H1 (cell line): ENCODE measurements around the gene OLAH. TPM values are rescaled to one million over a fixed set of nuclear protein-coding genes. Genes with fewer than 3 reads are reported as not detected.
A peak's percentile ranks its signal among the peaks of the same experiment; 100 is the strongest.

Experiments
- CTCF ChIA-PET: fragments of 300-600 bp; sonication (Branson Sonifier 250); formaldehyde crosslinking; loops from one replicate; lab custom pipeline; 2021; ENCODE audit not compliant: partially characterized antibody; lab: Charles Lee
- POLR2A ChIA-PET: fragments of 300-600 bp; sonication (Branson Sonifier 250); formaldehyde crosslinking; loops from one replicate; lab custom pipeline; 2021; ENCODE audit warnings: inconsistent platforms; ENCODE audit not compliant: partially characterized antibody; lab: Charles Lee
- DNase-seq, 2 experiments: peaks; one replicate each; pipeline versions ENCODE4 v3.0.0 to v3.0.0-alpha.2; 2010 to 2022; ENCODE audit warnings: low spot score in 2 of 2, low read depth in 1 of 2, mixed read lengths in 1 of 2
- FAIRE-seq: peaks from 2 replicates; lab custom pipeline; 2011; peaks lifted over from hg19 to GRCh38; lab: Jason Lieb, UNC
- H2AFZ ChIP-seq: 2 replicates; pipeline ENCODE4 v1.8.1; 2012; ENCODE audit warnings: low read length, inconsistent platforms
- H2AK5ac ChIP-seq: 2 replicates; pipeline ENCODE4 v1.6.1; 2013; ENCODE audit warnings: low read depth, low read length
- H2BK120ac ChIP-seq: replicated peaks from 2 replicates; pipeline ENCODE3; 2013; ENCODE audit warnings: low read depth, low read length, inconsistent platforms
- H2BK12ac ChIP-seq: 2 replicates; pipeline ENCODE4 v1.6.1; 2013; ENCODE audit warnings: low read depth, low read length
- H2BK15ac ChIP-seq: 2 replicates; pipeline ENCODE4 v1.6.1; 2013; ENCODE audit warnings: low read length
- H2BK20ac ChIP-seq: 2 replicates; pipeline ENCODE4 v1.6.1; 2013; ENCODE audit warnings: low read length
- H2BK5ac ChIP-seq: 2 replicates; pipeline ENCODE4 v1.6.1; 2013; ENCODE audit warnings: low read depth, low read length
- H3K14ac ChIP-seq: 2 replicates; pipeline ENCODE4 v1.6.1; 2013; ENCODE audit warnings: inconsistent platforms; ENCODE audit not compliant: insufficient read length
- H3K18ac ChIP-seq: 2 replicates; pipeline ENCODE4 v1.6.1; 2013; ENCODE audit warnings: low read length; ENCODE audit errors: extremely low read depth
- H3K23ac ChIP-seq: 2 replicates; pipeline ENCODE4 v1.6.1; 2013; ENCODE audit warnings: inconsistent platforms; ENCODE audit not compliant: insufficient read length
- H3K23me2 ChIP-seq: 2 replicates; pipeline ENCODE4 v1.6.1; 2013; ENCODE audit warnings: low read depth, low read length
- H3K27ac ChIP-seq: 2 replicates; pipeline ENCODE4 v1.6.1; 2011; ENCODE audit warnings: low read depth, low read length, inconsistent platforms
- H3K27me3 ChIP-seq, 4 experiments: replicated peaks in 1 of 4; 1 replicate in 1 of 4; 2 replicates in 3 of 4; pipeline versions ENCODE4 v1.6.1 to v1.8.1; 2011 to 2013; ENCODE audit warnings: low read length in 3 of 4, mild to moderate bottlenecking in 3 of 4, inconsistent platforms in 2 of 4, mixed read lengths in 2 of 4, moderate library complexity in 1 of 4; ENCODE audit not compliant: control insufficient read depth in 3 of 4, insufficient read depth in 3 of 4; ENCODE audit errors: extremely low read depth in 1 of 4
- H3K36me3 ChIP-seq, 4 experiments: 2 replicates each; pipeline versions ENCODE4 v1.6.1 to v1.8.1; 2011 to 2013; ENCODE audit warnings: mild to moderate bottlenecking in 4 of 4, low read length in 3 of 4, moderate library complexity in 2 of 4, control low read depth in 1 of 4, inconsistent platforms in 1 of 4; ENCODE audit not compliant: insufficient read depth in 4 of 4, control insufficient read depth in 2 of 4
- H3K4ac ChIP-seq: replicated peaks from 2 replicates; pipeline ENCODE3; 2013; ENCODE audit warnings: low read length, low read depth, mixed read lengths, inconsistent platforms; ENCODE audit not compliant: insufficient read length
- H3K4me1 ChIP-seq, 4 experiments: replicated peaks in 1 of 4; 1 replicate in 1 of 4; 2 replicates in 3 of 4; pipeline versions ENCODE4 v1.6.1 to v1.8.1; 2011 to 2013; ENCODE audit warnings: low read length in 3 of 4, inconsistent platforms in 2 of 4, mixed read lengths in 1 of 4; ENCODE audit not compliant: insufficient read depth in 4 of 4, control insufficient read depth in 3 of 4
- H3K4me2 ChIP-seq, 2 experiments: 2 replicates each; pipeline versions ENCODE4 v1.6.1 to v1.8.1; 2011 to 2013; ENCODE audit warnings: low read depth in 2 of 2, low read length in 2 of 2, control low read depth in 1 of 2, inconsistent platforms in 1 of 2, mild to moderate bottlenecking in 1 of 2; ENCODE audit not compliant: insufficient read depth in 1 of 2
- H3K4me3 ChIP-seq, 4 experiments: fragments of 200-600, 300-600 bp in 1 of 4; sonication (generic), shearing (Covaris generic), sonication (Bioruptor Twin) in 1 of 4; 2 replicates each; pipeline versions ENCODE4 v1.5.1 to v1.8.1; 2011 to 2016; ENCODE audit warnings: low read length in 4 of 4, low read depth in 3 of 4, control low read depth in 2 of 4, inconsistent platforms in 2 of 4, mild to moderate bottlenecking in 2 of 4, mixed read lengths in 1 of 4, moderate library complexity in 1 of 4; ENCODE audit not compliant: insufficient read depth in 2 of 4; ENCODE audit errors: extremely low read depth in 1 of 4
- H3K56ac ChIP-seq: replicated peaks from 2 replicates; pipeline ENCODE3; 2013; ENCODE audit warnings: low read depth, mild to moderate bottlenecking, mixed read lengths, low read length, inconsistent platforms; ENCODE audit not compliant: insufficient read length
- H3K79me1 ChIP-seq: 2 replicates; pipeline ENCODE4 v1.6.1; 2013; ENCODE audit warnings: low read depth, low read length, control low read depth
- H3K79me2 ChIP-seq, 2 experiments: 2 replicates each; pipeline versions ENCODE4 v1.6.1 to v1.8.1; 2012 to 2013; ENCODE audit warnings: low read length in 2 of 2, mild to moderate bottlenecking in 2 of 2, inconsistent platforms in 1 of 2; ENCODE audit not compliant: insufficient read depth in 2 of 2, control insufficient read depth in 1 of 2
- H3K9ac ChIP-seq, 4 experiments: replicated peaks in 1 of 4; 1 replicate in 1 of 4; 2 replicates in 3 of 4; pipeline versions ENCODE4 v1.6.1 to v1.8.1; 2011 to 2013; ENCODE audit warnings: low read depth in 3 of 4, low read length in 3 of 4, control low read depth in 2 of 4, mild to moderate bottlenecking in 2 of 4, moderate library complexity in 2 of 4, inconsistent platforms in 1 of 4; ENCODE audit errors: extremely low read depth in 1 of 4
- H3K9me3 ChIP-seq, 2 experiments: 2 replicates each; pipeline versions ENCODE4 v1.6.1 to v1.8.1; 2012 to 2013; ENCODE audit warnings: mild to moderate bottlenecking in 2 of 2, moderate library complexity in 2 of 2, control low read depth in 1 of 2, inconsistent platforms in 1 of 2, low read depth in 1 of 2, low read length in 1 of 2, mixed read lengths in 1 of 2; ENCODE audit not compliant: insufficient read depth in 2 of 2
- H4K20me1 ChIP-seq, 2 experiments: replicated peaks in 1 of 2; 2 replicates each; pipeline versions ENCODE3 to v1.8.1; 2011 to 2013; ENCODE audit warnings: inconsistent platforms in 2 of 2, low read length in 2 of 2, mild to moderate bottlenecking in 1 of 2; ENCODE audit not compliant: insufficient read depth in 2 of 2, control insufficient read depth in 1 of 2
- H4K5ac ChIP-seq: 2 replicates; pipeline ENCODE4 v1.6.1; 2013; ENCODE audit warnings: low read length, low read depth, mixed read lengths, inconsistent platforms; ENCODE audit not compliant: insufficient read length
- H4K8ac ChIP-seq: 2 replicates; pipeline ENCODE4 v1.8.0; 2013; ENCODE audit warnings: mild to moderate bottlenecking, moderate library complexity, low read length, inconsistent platforms; ENCODE audit not compliant: insufficient read depth; ENCODE audit errors: extremely low read depth
- H4K91ac ChIP-seq: replicated peaks from 2 replicates; pipeline ENCODE3; 2013; ENCODE audit warnings: low read length, mixed read lengths, inconsistent platforms; ENCODE audit not compliant: insufficient read length
- ASH2L ChIP-seq: fragments of 200-600, 300-600 bp; sonication (generic); IDR thresholded peaks from one replicate; pipeline ENCODE4 v1.7.1; 2017; ENCODE audit warnings: low read length
- ATF2 ChIP-seq: IDR thresholded peaks from 2 replicates; pipeline ENCODE4 v1.6.1; 2012; ENCODE audit warnings: low read length, inconsistent platforms
- BCL11A ChIP-seq, 2 experiments: IDR thresholded peaks; one replicate each; pipeline ENCODE4 v1.6.1; 2011; ENCODE audit warnings: low read depth in 2 of 2, low read length in 2 of 2, mild to moderate bottlenecking in 2 of 2
- CEBPB ChIP-seq: IDR thresholded peaks from 2 replicates; pipeline ENCODE4 v1.6.1; 2012; ENCODE audit warnings: low read depth, low read length
- EZH2 ChIP-seq: fragments of 200-600 bp; sonication (generic); IDR thresholded peaks from 2 replicates; pipeline ENCODE4 v1.7.1; 2012; ENCODE audit warnings: low read depth, mild to moderate bottlenecking, moderate library complexity, low read length, inconsistent platforms; ENCODE audit not compliant: severe bottlenecking
- FOSL1 ChIP-seq: IDR thresholded peaks from 2 replicates; pipeline ENCODE4 v1.6.1; 2011; ENCODE audit warnings: mild to moderate bottlenecking, low read depth, low read length, moderate library complexity; ENCODE audit not compliant: insufficient read depth
- RXRA ChIP-seq: IDR thresholded peaks from 2 replicates; pipeline ENCODE4 v1.6.1; 2011; ENCODE audit warnings: low read depth, mild to moderate bottlenecking, low read length, moderate library complexity; ENCODE audit not compliant: insufficient read depth
- SP4 ChIP-seq: IDR thresholded peaks from 2 replicates; pipeline ENCODE4 v1.6.1; 2012; ENCODE audit warnings: low read length, inconsistent platforms
- TEAD4 ChIP-seq: IDR thresholded peaks from 2 replicates; pipeline ENCODE4 v1.6.1; 2012; ENCODE audit warnings: low read depth, low read length, inconsistent platforms, mixed read lengths
- WGBS, 2 experiments: shearing (Covaris generic) in 1 of 2; methylation state at CpG; one replicate each; pipeline versions ENCODE4 v1.1.6 to v1.1.7; 2013 to 2015; ENCODE audit warnings: low lambda C conversion rate in 2 of 2, mixed read lengths in 2 of 2, inconsistent platforms in 1 of 2, low coverage in 1 of 2, missing lambda C conversion rate in 1 of 2; ENCODE audit not compliant: insufficient replicate concordance in 2 of 2, insufficient coverage in 1 of 2, insufficient read length in 1 of 2; ENCODE audit errors: extremely low coverage in 1 of 2, missing lambda C conversion rate in 1 of 2; 5-methylcytosine and 5-hydroxymethylcytosine counted together
- polyA plus RNA-seq, 7 experiments: library from polyadenylated mRNA; depleted of rRNA in 3 of 7; stranded (reverse) in 5 of 7; unstranded in 2 of 7; fragments of >200 nt in 5 of 7; fragments of 200-250 nt in 2 of 7; gene quantifications; 1 replicate in 5 of 7; 2 replicates in 1 of 7; 4 replicates in 1 of 7; pipeline versions ENCODE4 v1.2.1 to v1.2.3, GENCODE V29; 2011 to 2013; ENCODE audit warnings: missing spikeins in 2 of 7, mixed read lengths in 2 of 7
- total RNA-seq: library from RNA; stranded (reverse); fragmentation: NEBNext Ultra II Directional; extraction: Animal tissue kit (Norgen Biotek cat#: 25700); gene quantifications from 2 replicates; pipeline ENCODE4 v1.2.1, GENCODE V29; 2021

The OLAH gene
- total and polyA plus RNA-seq, 2 of the 8 experiments (the other 6 are each of a cell fraction or from before 2014, with no cell fraction given) = not detected

- no peak overlapping the region for H3K14ac ChIP-seq
- no peak overlapping the region for H3K56ac ChIP-seq
- no peak overlapping the region for H3K4me3 ChIP-seq
- H4K20me1 ChIP-seq = no peaks in the 10 kb centered on the region
- no peak overlapping the region for H3K4ac ChIP-seq
- H3K79me2 ChIP-seq = 0 out of 4 replicates have a peak, but pooled peaks cover 0 to 5% of the 10 kb centered on the region in 2 experiments
- H3K4me2 ChIP-seq = no peak overlapping the region
- H3K9me3 ChIP-seq = no peaks in the 10 kb centered on the region
- FAIRE-seq (peak; percentile 48), DNase-seq (peak; percentile 31 to 87)
- H2BK12ac ChIP-seq = no peak overlapping the region
- H4K8ac ChIP-seq = no peak overlapping the region; the same call in 1 of the 2 replicates
- no peak overlapping the region for H3K23ac ChIP-seq
- H2BK20ac ChIP-seq = no peak overlapping the region
- WGBS, 2 experiments = 74% methylated on average over 8 of the region's 8 CpGs; no CpG with 5 or more reads in 1 of the 2 experiments
- no peak overlapping the region for H2AK5ac ChIP-seq
- peaks cover 6 to 40% (median 20%) of the 10 kb centered on the region in 4 experiments for H3K36me3 ChIP-seq
- H4K91ac ChIP-seq = no peak overlapping the region
- no peak overlapping the region for H3K9ac ChIP-seq
- H4K5ac ChIP-seq = no peak overlapping the region
- H2AFZ ChIP-seq = no peak overlapping the region
- no peaks in the 10 kb centered on the region for H3K79me1 ChIP-seq
- no peaks in the 10 kb centered on the region for H3K23me2 ChIP-seq
- no peaks in the 10 kb centered on the region for H3K4me1 ChIP-seq
- no peak overlapping the region for H2BK15ac ChIP-seq
- CTCF ChIA-PET = interaction anchor here (0.6 to 4.0 kb wide), 18 partner anchors 8 to 681 kb away, joined by 3 to 18 read pairs (median 4); partner anchors contain the start of gene DCLRE1C
- POLR2A ChIA-PET = interaction anchor here (1.0 to 1.4 kb wide), 5 partner anchors 9 to 153 kb away, joined by 3 to 4 read pairs (median 4); partner anchors contain the start of genes DCLRE1C and RPP38
- H3K18ac ChIP-seq = no peak overlapping the region
- H2BK120ac ChIP-seq = no peak overlapping the region
- H2BK5ac ChIP-seq = no peak overlapping the region
- no peak overlapping the region for H3K27ac ChIP-seq
- H3K27me3 ChIP-seq = peaks cover 0 to 2% (median 0%) of the 10 kb centered on the region in 4 experiments; a peak in 1 of 7 replicates
- TF ChIP-seq SP4 (no peak), RXRA (no peak), CEBPB (no peak), EZH2 (no peak), FOSL1 (no peak), BCL11A (IDR thresholded peaks at IDR 0.05; ENCODE audit: low read depth in 2 of 2, low read length in 2 of 2) (no peak), TEAD4 (0 out of 2 replicates have a peak, but pooled peaks have one; percentile 19), ASH2L (no peak), ATF2 (no peak)
Observed at GRCh38 chr10:15106352-15107013, 62.7 kb downstream of the OLAH start.
